HEK293 (cell line): Measurements from ENCODE around the gene KY.

Source experiments
- CTCF ChIP-seq: fragments of 450-650 bp; formaldehyde crosslinking; IDR thresholded peaks from 2 replicates; pipeline ENCODE4 v1.5.1; 2016; ENCODE audit warnings: missing biosample characterization, missing genetic modification characterization
- MYNN ChIP-seq: fragments of 450-650 bp; formaldehyde crosslinking; IDR thresholded peaks from 2 replicates; pipeline ENCODE4 v1.5.1; 2016; ENCODE audit warnings: missing biosample characterization, missing genetic modification characterization, borderline replicate concordance
- OSR2 ChIP-seq: fragments of 450-650 bp; formaldehyde crosslinking; IDR thresholded peaks from 2 replicates; pipeline ENCODE4 v1.5.1; 2016; ENCODE audit warnings: missing biosample characterization, missing genetic modification characterization
- RBAK ChIP-seq: fragments of 450-650 bp; formaldehyde crosslinking; IDR thresholded peaks from 2 replicates; pipeline ENCODE4 v1.5.1; 2016; ENCODE audit warnings: missing biosample characterization, missing genetic modification characterization
- YY1 ChIP-seq: fragments of 450-650 bp; formaldehyde crosslinking; IDR thresholded peaks from 2 replicates; pipeline ENCODE4 v1.5.1; 2018; ENCODE audit warnings: missing biosample characterization, missing genetic modification characterization
- ZNF10 ChIP-seq: fragments of 450-650 bp; formaldehyde crosslinking; IDR thresholded peaks from 2 replicates; pipeline ENCODE4 v1.5.1; 2017; ENCODE audit warnings: missing biosample characterization, missing genetic modification characterization
- ZNF184 ChIP-seq: fragments of 450-650 bp; IDR thresholded peaks from 2 replicates; pipeline ENCODE4 v1.5.1; 2018; ENCODE audit warnings: missing biosample characterization, mild to moderate bottlenecking, missing genetic modification characterization
- ZNF341 ChIP-seq: fragments of 450-650 bp; formaldehyde crosslinking; IDR thresholded peaks from 2 replicates; pipeline ENCODE4; 2016; ENCODE audit warnings: low read depth, missing biosample characterization, missing genetic modification characterization

- TF ChIP-seq CTCF (tag by site-specific recombination) (no peak), YY1 (tag by site-specific recombination) (no peak), ZNF184 (tag by site-specific recombination) (no peak), RBAK (tag by site-specific recombination) (no peak), ZNF341 (tag by site-specific recombination) (no peak), ZNF10 (tag by site-specific recombination) (no peak), MYNN (tag by site-specific recombination) (no peak), OSR2 (tag by site-specific recombination) (no peak)
Observed at GRCh38 chr3:134563601-134564000, 87.2 kb downstream of the KY start.
